Activated CD4-positive, alpha-beta T cell treated with anti-CD3 and anti-CD28 coated beads, Interleukin-2, Interleukin-6, amounts not matched to agents 100 ng/mL and 50 ng/mL, durations not matched to agents 16 hours and 8 hours (primary cell): ENCODE measurements around the gene PDLIM3.
A peak's percentile ranks its signal among the peaks of the same experiment; 100 is the strongest.
"Not testable (repeated sequence)": the region's sequence is repeated elsewhere in the genome, so short reads cannot be mapped to it uniquely, and the experiment has no call there.

Experiments used
- DNase-seq: peaks from one replicate; pipeline ENCODE4 v3.0.0-alpha.2; 2020

The PDLIM3 gene

DNA sequence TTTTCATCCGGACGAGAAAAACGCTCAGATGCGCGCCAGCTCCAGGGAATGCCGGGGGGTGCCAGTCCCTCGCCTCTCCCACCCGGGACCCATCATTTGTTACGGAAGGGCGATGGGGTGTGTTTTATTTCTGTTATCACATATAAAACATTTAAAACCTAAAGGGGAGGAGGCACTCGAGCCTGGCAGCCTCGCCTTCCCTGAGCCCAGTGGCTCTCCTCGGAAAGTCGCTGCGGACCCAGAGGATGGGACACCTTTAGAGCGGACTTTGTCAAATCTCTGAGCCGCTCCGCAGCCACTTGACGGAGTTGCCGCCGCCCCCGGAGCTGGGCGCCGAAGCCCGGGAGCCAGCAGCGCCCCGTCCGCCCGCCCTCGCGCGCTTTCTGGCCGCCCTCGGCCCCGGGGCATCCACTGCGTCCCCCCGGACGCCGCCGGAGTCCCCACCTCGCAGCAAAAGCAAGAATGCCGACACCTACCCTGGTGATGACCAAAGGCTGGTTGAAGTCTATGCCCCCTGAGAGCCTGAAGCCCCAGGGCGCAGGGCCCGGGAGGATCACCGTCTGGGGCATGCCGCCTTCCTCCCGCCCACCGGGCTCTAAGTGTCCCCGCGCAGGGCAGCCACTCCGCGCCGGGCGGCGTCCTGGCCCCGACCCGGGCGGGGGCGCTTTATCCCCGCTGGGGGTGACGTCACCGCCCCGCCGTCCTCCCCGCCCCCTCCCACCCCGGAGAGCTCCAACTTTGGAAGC lies at the start of gene PDLIM3:
TSS of gene PDLIM3 (minus strand) at position 642 of the 746 bp plus-strand sequence. CDS start at position 569, 73 bp downstream.
- no peak for DNase-seq

GRCh38 chr4:185583813-185584212 lies 48.5 kb upstream of the PDLIM3 start:
- no peak for DNase-seq

GRCh38 chr4:185582651-185583400 lies 47.5 kb upstream of the PDLIM3 start:
- DNase-seq: no peak

GRCh38 chr4:185580699-185581098 lies 45.4 kb upstream of the PDLIM3 start:
- DNase-seq: no peak

DNA sequence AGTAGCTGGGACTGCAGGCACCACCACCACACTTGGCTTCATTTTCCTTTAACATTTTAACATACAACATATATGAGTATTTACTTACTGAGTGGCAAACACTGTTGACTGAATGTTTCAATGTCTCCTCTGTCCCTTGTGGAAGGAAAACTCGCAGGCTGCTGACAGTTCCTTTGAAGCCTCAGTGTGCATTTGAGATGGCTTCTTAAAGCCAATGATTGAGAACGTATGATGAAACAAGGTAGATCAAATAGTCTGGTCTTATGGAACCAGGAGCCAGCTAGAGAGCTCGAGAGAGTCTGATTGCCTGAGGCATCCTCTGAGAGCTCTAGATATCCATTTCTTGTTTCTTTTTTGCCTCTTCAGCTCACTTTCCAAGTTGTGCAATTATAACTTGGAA lies 43.0 kb upstream of the PDLIM3 start:
- no peak for DNase-seq

DNA sequence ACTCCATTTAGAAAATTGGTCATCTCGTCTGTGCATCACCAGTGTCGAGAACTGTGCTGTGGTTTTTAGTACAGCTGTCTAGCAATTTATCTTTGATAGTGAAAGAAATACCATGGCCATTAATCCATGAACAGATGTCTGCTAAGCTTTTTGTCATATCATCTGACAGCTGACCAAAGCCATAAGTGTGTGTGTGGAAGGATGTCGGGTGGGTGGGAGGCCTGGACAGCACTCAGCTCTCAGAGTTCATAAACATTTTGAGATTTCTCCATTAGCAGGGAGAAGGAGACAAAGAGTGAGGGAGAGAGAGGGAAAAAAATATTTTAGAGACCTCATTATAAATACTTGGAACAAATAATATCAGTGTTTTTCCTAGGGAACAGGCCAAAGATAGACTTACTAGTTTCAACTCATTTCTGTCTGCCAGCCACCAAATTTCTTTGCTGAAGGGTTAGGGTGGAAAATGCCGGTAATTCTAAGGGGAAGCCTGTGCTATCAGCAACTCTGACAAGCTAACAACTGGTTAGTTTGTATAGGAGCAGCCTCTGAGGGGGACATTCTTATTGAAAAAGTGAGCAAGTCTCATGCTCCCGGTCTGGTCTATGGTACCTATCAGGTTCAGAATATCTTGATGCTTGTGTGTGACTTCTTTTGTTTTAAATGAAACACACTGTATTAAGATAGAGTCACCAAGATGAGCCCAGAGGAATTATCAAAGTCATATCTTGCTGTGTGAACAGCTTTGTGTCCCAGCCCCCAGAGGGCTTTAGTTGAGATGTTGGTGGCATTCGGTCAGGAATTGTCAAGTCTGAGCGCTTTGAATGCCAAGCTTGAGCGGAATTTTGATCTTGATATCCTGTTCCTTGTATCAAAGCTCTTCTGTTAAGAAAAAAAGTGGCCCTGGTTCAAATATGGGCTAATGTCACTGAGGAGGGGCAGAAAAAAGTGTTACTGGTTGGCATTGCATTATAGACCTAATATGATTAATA lies 41.9 kb upstream of the PDLIM3 start:
- no peak for DNase-seq

DNA sequence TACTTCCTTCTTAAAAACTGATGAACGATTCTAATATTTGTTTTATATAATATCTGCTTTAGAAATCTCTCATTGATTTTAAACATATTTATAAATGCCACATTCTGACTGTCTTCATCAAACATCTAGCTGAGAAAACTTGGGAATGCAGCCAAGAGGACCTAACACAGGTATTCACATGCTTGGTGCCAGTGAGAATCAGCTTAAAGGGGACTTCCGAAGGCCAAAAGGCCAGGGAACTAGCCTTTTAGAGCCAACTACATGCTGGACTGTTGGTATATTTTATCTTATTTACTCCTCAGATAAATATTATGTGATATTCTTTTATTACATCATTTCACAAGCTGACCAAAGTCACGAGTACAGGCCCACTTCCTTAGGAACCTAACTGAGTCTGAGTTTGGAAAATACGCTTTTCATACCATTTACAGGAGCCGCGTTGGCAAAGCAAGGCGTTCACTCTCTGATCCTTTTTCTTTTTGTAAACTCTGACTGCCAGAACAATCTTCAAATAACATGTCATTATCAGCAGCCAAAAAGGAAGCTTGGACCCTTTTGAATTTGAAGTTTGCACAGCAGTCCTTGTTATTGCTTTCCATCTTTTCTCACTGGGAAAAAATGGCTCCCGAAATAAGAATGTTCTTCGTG lies 41.1 kb upstream of the PDLIM3 start:
- DNase-seq: no peak

- no peak for DNase-seq
Observed at GRCh38 chr4:185573651-185574199, 38.4 kb upstream of the PDLIM3 start.

DNA sequence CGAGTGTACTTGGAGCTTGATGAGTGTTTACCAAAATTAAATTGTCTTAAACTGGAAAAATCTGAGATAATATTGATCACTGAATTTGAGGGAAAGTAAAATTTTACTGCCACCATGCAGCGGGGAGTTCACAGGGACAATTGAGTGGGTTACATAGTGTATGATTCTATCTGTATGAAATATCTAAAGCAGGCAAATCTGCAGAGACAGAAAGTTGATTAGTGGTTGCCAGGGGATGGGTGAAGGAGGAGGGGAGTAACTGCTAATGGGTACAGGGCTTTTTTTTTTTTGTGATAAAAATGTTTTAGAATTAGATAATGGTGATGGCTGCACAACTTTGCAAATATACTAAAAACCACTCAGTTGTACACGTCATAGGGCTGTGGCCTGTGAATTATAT lies 35.4 kb upstream of the PDLIM3 start:
- DNase-seq: no peak

- no peak for DNase-seq
Observed at GRCh38 chr4:185567381-185568376, 32.4 kb upstream of the PDLIM3 start.

GRCh38 chr4:185566972-185567371 lies 31.7 kb upstream of the PDLIM3 start:
- DNase-seq: no peak

- peak; percentile 65 for DNase-seq
Observed at GRCh38 chr4:185566425-185566824, 31.1 kb upstream of the PDLIM3 start.

GRCh38 chr4:185565696-185566095 lies 30.4 kb upstream of the PDLIM3 start:
- DNase-seq: no peak

- DNase-seq: no peak
Observed at GRCh38 chr4:185564349-185564748, 29.0 kb upstream of the PDLIM3 start.

DNA sequence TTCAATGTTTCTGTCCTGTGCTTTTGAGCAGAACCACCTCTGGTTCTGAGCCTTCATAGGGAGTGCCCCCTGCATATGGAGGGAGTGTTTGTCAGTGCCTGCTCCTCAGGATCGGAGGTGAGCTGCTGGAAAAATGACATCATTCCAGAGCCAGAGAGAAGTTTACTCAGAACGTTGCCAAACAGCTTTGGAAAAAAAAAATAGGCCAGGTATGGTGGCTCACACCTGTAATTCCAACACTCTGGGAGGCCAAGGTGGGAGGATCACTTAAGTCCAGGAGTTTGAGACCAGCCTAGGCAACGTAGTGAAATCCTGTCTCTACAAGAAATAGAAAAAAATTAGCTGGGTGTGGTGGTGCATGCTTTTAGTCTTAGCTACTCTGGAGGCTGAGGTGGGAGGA lies 27.2 kb upstream of the PDLIM3 start:
- no peak for DNase-seq

DNA sequence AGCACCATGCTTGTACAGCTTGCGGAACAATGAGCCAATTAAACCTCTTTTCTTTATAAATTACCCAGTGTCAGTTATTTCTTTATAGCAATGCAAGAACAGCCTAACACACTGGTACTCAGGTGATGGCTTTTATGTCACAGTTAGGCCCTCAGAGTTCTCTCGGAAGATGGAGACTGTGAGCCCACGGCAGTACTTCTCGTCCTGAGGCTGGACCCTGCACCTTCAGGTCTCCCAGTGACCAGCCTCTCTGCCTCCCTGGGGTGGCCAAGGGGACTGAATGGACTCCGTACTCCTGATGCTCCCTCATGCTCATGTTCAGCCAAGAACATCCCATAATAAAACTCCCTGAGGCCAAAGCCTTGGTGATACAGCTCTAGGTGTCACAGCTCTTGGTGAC lies 25.0 kb upstream of the PDLIM3 start:
- no peak for DNase-seq

DNA sequence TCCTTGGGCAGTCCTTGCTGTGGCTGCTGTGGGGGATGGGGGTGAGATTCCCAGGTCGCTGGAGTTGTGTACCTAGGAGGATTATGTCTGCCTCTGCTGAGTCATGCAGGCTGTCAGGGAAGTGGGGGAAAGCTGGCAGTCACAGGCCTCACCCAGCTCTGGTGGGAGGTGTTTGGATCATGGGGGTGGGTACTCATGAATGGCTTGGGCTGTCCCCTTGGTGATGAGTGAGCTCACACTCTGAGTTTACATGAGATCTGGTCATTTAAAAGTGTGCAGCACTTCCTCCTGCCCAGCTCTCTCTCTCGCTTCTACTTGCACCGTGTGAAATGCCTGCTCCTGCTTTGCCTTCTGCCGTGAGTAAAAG lies 24.6 kb upstream of the PDLIM3 start:
- DNase-seq: no peak

DNA sequence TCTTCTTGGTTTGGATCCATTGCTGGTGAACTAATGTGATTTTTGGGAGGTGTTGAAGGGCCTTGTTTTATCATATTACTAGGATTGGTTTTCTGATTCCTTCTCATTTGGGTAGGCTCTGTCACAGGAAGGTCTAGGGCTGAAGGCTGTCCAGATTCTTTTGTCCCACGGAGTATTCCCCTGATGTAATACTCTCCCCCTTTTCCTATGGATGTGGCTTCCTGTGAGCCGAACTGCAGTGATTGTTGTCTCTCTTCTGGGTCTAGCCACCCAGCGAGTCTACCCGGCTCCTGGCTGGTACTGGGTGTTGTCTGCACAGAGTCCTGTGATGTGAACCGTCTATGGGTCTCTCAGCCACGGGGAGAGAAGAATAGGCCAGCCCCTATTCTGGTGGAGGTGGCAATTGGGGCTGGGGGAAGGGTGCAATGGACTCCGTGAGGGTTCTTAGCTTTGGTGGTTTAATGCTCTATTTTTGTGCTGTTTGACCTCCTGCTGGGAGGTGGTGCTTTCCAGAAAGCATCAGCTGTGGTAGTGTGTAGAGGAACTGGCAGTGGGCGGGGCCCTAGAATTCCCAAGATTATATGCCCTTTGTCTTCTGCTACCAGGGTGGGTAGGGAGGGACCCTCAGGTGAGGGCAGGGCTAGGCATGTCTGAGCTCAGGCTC lies 24.1 kb upstream of the PDLIM3 start:
- DNase-seq: not testable (repeated sequence)

- DNase-seq: no peak
Observed at GRCh38 chr4:185554365-185555126, 19.2 kb upstream of the PDLIM3 start.

- no peak for DNase-seq
Observed at GRCh38 chr4:185552254-185552653, 16.9 kb upstream of the PDLIM3 start.
